ENCODE results near the gene TOM1. TPM values are rescaled to one million over a fixed set of nuclear protein-coding genes. Genes with fewer than 3 reads are reported as not detected.

The TOM1 gene
- total RNA-seq, 4 donors from 2014 or later: 127 to 162 (median 143) TPM

DNA sequence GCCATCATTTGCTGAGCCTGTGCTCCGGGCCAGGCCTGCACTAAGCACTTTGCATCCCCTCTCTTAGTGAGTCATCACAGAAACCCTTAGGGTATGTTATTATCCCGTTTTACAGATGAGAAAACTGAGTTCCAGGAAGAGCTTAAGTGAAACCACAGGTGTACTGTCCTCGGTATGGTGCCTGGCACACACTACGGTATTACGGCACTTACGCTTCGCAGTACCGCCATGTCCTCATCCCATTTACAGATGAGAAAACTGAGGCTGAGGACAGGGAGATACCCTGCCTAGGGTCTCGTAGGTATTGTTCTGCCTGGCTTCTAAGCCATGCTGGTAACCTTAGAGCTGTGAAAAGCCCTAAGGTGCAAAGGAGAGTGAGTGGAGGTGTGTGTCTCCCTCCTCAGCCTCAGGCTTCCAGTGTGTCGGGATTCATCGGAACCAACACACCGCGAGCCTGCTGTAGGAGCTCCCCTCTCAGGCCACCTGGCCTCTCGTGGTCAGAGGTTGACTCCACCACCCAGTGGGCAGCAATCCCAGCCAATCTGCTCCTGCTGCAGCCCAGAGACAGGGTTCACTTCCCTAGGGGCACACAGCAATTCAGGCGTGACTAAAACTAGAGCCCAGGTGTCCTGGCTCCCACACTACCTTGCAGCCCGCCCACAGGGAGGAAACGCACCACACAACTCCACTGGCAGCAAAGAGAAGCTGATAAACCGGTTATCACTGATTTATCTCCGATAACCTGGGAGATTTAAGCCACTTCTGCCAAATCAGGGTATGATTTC, 41.6 kb downstream of the TOM1 start:
- intact Hi-C loops (cut with DNase I; ENCODE audit: low total_unique reads): no loop called here
- 76 to 78% methylated on average over 19 of the region's 19 CpGs for WGBS, 2 donors
- no peak for DNase-seq (ENCODE audit: low spot score in 2 of 2)
- no peak for TF ChIP-seq POLR2A (IDR thresholded peaks at IDR 0.05)
- TF ChIP-seq, protein P1, sequence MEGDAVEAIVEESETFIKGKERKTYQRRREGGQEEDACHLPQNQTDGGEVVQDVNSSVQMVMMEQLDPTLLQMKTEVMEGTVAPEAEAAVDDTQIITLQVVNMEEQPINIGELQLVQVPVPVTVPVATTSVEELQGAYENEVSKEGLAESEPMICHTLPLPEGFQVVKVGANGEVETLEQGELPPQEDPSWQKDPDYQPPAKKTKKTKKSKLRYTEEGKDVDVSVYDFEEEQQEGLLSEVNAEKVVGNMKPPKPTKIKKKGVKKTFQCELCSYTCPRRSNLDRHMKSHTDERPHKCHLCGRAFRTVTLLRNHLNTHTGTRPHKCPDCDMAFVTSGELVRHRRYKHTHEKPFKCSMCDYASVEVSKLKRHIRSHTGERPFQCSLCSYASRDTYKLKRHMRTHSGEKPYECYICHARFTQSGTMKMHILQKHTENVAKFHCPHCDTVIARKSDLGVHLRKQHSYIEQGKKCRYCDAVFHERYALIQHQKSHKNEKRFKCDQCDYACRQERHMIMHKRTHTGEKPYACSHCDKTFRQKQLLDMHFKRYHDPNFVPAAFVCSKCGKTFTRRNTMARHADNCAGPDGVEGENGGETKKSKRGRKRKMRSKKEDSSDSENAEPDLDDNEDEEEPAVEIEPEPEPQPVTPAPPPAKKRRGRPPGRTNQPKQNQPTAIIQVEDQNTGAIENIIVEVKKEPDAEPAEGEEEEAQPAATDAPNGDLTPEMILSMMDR (IDR thresholded peaks at IDR 0.05): no peak
- H3K4me3 ChIP-seq (ENCODE audit: low read depth, poor library complexity, severe bottlenecking): no peak overlapping the region

DNA sequence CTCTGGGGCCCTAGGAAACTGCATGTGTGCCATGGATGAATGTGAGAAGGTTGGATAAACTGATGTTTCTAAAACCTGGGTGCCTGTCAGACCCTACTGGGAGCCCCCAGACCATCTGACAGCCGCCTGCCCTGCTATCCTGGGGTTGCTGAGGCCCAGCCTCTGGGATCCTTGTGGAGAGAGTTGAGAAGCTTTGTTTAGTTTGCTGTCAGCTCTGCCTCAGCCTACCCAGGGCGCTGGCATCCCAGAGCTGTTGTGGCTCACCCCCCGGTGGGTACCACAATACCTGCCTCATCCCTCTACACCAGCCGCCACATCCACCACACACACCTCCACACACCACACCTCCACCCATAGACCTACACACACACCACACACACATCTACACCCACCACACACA, 42.7 kb downstream of the TOM1 start:
- H3K4me3 ChIP-seq (ENCODE audit: low read depth, poor library complexity, severe bottlenecking): no peak overlapping the region
- intact Hi-C loops (cut with DNase I; ENCODE audit: low total_unique reads): no loop called here
- no peak for DNase-seq (ENCODE audit: low spot score in 2 of 2)
- no peak for TF ChIP-seq POLR2A (IDR thresholded peaks at IDR 0.05)
- TF ChIP-seq, protein P1 (IDR thresholded peaks at IDR 0.05): no peak
- 91 to 96% methylated on average over 4 of the region's 4 CpGs for WGBS, 2 donors

DNA sequence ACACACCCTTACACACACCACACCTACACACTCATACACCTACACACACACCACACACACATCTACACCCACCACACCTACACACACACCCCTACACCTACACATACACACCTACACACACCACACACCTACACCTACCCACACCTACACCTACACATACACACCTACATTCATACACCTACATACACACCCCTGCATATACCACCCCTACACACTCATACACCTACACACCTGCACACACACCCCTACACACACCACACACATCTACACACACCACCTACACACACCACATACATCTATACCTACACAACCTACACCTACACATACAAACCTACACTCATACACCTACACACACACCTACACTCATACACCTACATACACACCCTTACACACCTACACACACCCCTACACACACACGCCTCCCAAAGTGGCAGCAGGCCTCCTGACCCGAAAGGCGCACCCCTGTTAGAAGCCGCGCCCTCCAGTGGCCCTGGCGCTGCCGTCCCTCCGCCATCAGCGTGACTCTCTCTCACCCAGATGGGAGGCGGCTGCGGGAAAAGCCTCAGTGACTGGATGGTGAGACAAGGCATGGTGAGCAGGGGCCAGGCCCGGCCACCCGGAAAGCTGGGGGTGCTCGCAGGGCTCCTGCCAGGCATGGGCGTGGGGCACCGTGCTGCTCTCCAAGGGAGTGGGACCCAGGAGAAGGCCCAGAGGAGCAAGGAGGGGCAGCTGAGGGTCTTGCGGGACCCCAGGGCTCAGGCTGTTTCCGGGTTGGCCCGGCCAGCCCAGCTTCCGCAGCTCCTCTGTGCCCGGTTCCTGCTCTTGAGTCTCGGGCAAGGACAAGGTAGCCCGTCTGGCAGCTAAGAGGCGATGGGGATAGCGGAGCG, 44.2 kb downstream of the TOM1 start:
- H3K4me3 ChIP-seq (ENCODE audit: low read depth, poor library complexity, severe bottlenecking): no peak overlapping the region
- intact Hi-C loops (cut with DNase I; ENCODE audit: low total_unique reads): no loop called here
- 94 to 95% methylated on average over 18 to 26 of the region's 26 CpGs for WGBS, 2 donors
- no peak for TF ChIP-seq POLR2A (IDR thresholded peaks at IDR 0.05)
- TF ChIP-seq, protein P1 (IDR thresholded peaks at IDR 0.05): no peak
- DNase-seq (ENCODE audit: low spot score in 2 of 2): no peak

DNA sequence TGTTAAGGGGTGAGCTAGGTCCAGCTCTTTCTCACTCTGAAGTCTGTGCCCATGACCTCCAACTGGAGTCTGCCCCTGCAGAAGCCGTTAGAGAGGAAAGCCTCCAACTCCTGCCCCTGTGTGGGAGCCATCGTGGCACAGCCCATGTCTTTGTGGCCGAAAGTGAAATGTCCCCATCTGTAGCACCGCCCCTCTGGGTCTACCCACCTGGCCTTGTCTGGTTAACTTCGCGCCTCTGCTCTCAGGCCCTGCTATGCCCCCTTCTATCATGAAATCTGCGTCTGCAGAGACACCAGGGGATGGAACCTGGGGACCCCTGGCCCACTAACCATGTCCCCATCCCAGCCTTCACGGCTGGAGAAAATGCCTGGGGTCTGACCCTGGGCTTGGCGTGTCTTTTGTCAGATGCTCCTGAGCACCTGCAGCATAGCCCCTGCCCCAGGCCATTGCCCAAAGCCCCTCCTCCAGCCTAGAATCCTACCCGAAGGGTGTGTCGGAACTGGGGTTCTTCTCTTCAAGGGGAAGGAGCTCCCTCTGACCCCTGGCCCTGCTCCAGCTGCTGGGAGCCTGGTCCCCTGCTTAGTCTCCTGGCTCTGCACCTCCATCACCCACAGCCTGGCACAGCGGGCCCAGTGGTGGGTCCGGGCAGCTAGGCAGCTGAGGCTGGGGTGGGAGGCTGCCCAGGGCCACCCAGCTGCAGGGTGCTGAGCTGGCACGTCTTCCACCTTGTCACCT, 45.4 kb downstream of the TOM1 start:
- H3K4me3 ChIP-seq (ENCODE audit: low read depth, poor library complexity, severe bottlenecking): no peak overlapping the region
- 85 to 93% methylated on average over 10 to 12 of the region's 14 CpGs for WGBS, 2 donors
- TF ChIP-seq, protein P1 (IDR thresholded peaks at IDR 0.05): no peak
- no peak for TF ChIP-seq POLR2A (IDR thresholded peaks at IDR 0.05)
- intact Hi-C loops (cut with DNase I; ENCODE audit: low total_unique reads): loop anchor here (5.0 kb wide), 1 partner anchor 242 kb away; no protein-coding TSS in a partner anchor
- no peak for DNase-seq (ENCODE audit: low spot score in 2 of 2)

DNA sequence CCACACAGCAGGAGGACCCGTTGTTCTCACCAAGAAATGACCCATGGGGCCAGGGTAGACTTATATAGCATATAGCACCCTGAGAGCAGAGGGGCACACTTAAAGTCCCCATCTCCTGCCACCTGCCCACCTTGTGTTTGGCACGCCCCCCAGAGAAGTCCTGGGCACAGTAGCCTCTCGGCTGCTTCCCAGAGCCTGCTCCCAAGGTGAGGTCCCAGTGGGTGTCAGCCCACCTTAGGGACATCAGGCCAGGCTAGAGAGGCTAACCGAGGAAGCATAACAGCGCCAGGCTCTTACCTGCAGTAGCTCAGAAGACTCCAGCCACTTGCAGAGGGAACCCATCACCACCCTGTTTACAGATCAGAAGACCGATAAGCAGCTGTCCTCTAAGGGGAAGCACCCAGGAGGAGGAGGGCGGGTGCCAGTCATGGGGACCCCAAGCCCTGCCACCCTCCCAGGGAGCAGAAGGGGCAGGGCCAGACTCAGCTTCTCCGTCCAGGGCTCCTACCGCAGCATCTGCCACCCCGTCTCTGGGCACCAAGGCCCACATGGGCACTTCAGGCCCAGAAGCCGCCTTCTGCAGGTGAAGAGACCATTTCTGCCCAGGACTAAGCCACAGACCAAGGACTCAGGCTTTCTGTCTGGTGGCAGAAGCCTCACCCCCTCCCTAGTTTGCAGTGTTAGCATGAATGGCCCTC, 46.3 kb downstream of the TOM1 start:
- H3K4me3 ChIP-seq (ENCODE audit: low read depth, poor library complexity, severe bottlenecking): no peak overlapping the region
- intact Hi-C loops (cut with DNase I; ENCODE audit: low total_unique reads): loop anchor here (5.0 kb wide), 1 partner anchor 241 kb away; no protein-coding TSS in a partner anchor
- DNase-seq (ENCODE audit: low spot score in 2 of 2): no peak
- WGBS, 2 donors: 92 to 97% methylated on average over 11 of the region's 11 CpGs
- TF ChIP-seq, protein P1 (IDR thresholded peaks at IDR 0.05): no peak
- TF ChIP-seq POLR2A (IDR thresholded peaks at IDR 0.05): no peak
